H9 (cell line): ENCODE results near the gene GANAB. TPM values are rescaled to one million over a fixed set of nuclear protein-coding genes. Genes with fewer than 3 reads are reported as not detected.
A peak's percentile ranks its signal among the peaks of the same experiment; 100 is the strongest.

Experiments
- DNase-seq: peaks from one replicate; pipeline ENCODE4 v3.0.0-alpha.2; 2017
- H2AFZ ChIP-seq: one replicate; pipeline ENCODE4 v1.6.1; 2013; ENCODE audit warnings: mild to moderate bottlenecking, low read length, control low read depth, moderate library complexity
- H2AK5ac ChIP-seq: 2 replicates; pipeline ENCODE4 v1.6.1; 2013; ENCODE audit warnings: low read length, control low read depth, mixed read lengths; ENCODE audit not compliant: insufficient read length
- H2BK120ac ChIP-seq: one replicate; pipeline ENCODE4 v1.6.1; 2013; ENCODE audit warnings: low read depth, mild to moderate bottlenecking, low read length, control low read depth, inconsistent platforms; ENCODE audit not compliant: poor library complexity, severe bottlenecking
- H2BK12ac ChIP-seq: 2 replicates; pipeline ENCODE4 v1.6.1; 2013; ENCODE audit warnings: low read length, control low read depth, mixed read lengths, low read depth; ENCODE audit not compliant: insufficient read length
- H2BK15ac ChIP-seq: 2 replicates; pipeline ENCODE4 v1.6.1; 2013; ENCODE audit warnings: low read depth, low read length, control low read depth
- H2BK20ac ChIP-seq: one replicate; pipeline ENCODE4 v1.6.1; 2013; ENCODE audit warnings: low read depth, mild to moderate bottlenecking, low read length, control low read depth, inconsistent platforms; ENCODE audit not compliant: poor library complexity, severe bottlenecking
- H2BK5ac ChIP-seq: 2 replicates; pipeline ENCODE4 v1.6.1; 2013; ENCODE audit warnings: low read length, control low read depth, mixed read lengths; ENCODE audit not compliant: insufficient read length
- H3K14ac ChIP-seq: 2 replicates; pipeline ENCODE4 v1.6.1; 2013; ENCODE audit warnings: low read length, control low read depth; ENCODE audit not compliant: insufficient read depth
- H3K18ac ChIP-seq: 2 replicates; pipeline ENCODE4 v1.6.1; 2013; ENCODE audit warnings: low read depth, mild to moderate bottlenecking, mixed read lengths, low read length, control low read depth; ENCODE audit not compliant: insufficient read length
- H3K23ac ChIP-seq: 2 replicates; pipeline ENCODE4 v1.6.1; 2013; ENCODE audit warnings: low read length, control low read depth, mixed read lengths, low read depth; ENCODE audit not compliant: insufficient read length
- H3K23me2 ChIP-seq: 2 replicates; pipeline ENCODE4 v1.6.1; 2013; ENCODE audit warnings: low read depth, mild to moderate bottlenecking, mixed read lengths, low read length, control low read depth; ENCODE audit not compliant: insufficient read length, poor library complexity, severe bottlenecking
- H3K27ac ChIP-seq: 2 replicates; pipeline ENCODE4 v1.5.1; 2013; ENCODE audit warnings: low read length, control low read depth, mixed read lengths, low read depth; ENCODE audit not compliant: insufficient read length
- H3K27me3 ChIP-seq: 2 replicates; pipeline ENCODE4 v1.6.1; 2013; ENCODE audit warnings: low read length, control low read depth, inconsistent platforms; ENCODE audit not compliant: insufficient read depth
- H3K4ac ChIP-seq: 2 replicates; pipeline ENCODE4 v1.6.1; 2013; ENCODE audit warnings: low read depth, mild to moderate bottlenecking, control low read depth, inconsistent platforms, low read length, moderate library complexity
- H3K4me1 ChIP-seq: 2 replicates; pipeline ENCODE4 v1.6.1; 2013; ENCODE audit warnings: low read length, control low read depth, inconsistent platforms; ENCODE audit not compliant: insufficient read depth
- H3K4me2 ChIP-seq: 2 replicates; pipeline ENCODE4 v1.6.1; 2013; ENCODE audit warnings: low read length, control low read depth, mixed read lengths; ENCODE audit not compliant: insufficient read length, insufficient read depth
- H3K56ac ChIP-seq: 2 replicates; pipeline ENCODE4 v1.6.1; 2013; ENCODE audit warnings: low read depth, mild to moderate bottlenecking, mixed read lengths, low read length, control low read depth; ENCODE audit not compliant: insufficient read length
- H3K79me1 ChIP-seq: 2 replicates; pipeline ENCODE4 v1.6.1; 2013; ENCODE audit warnings: low read depth, mild to moderate bottlenecking, moderate library complexity, low read length, control low read depth, inconsistent platforms; ENCODE audit not compliant: insufficient read depth, poor library complexity, severe bottlenecking
- H3K79me2 ChIP-seq: 2 replicates; pipeline ENCODE4 v1.6.1; 2013; ENCODE audit warnings: low read length, control low read depth, inconsistent platforms; ENCODE audit not compliant: insufficient read depth
- H3K9ac ChIP-seq: 2 replicates; pipeline ENCODE4 v1.6.1; 2013; ENCODE audit warnings: low read length, control low read depth, mixed read lengths; ENCODE audit not compliant: insufficient read length; ENCODE audit errors: extremely low read depth
- H3K9me3 ChIP-seq: one replicate; pipeline ENCODE4 v1.6.1; 2013; ENCODE audit warnings: low read depth, low read length, inconsistent platforms; ENCODE audit not compliant: control insufficient read depth
- H3T11ph ChIP-seq: one replicate; pipeline ENCODE4 v1.6.1; 2013; ENCODE audit warnings: mild to moderate bottlenecking, low read length, control low read depth, inconsistent platforms
- H4K20me1 ChIP-seq: one replicate; pipeline ENCODE4 v1.6.1; 2013; ENCODE audit not compliant: control insufficient read depth, insufficient read length, insufficient read depth
- H4K5ac ChIP-seq: 2 replicates; pipeline ENCODE4 v1.6.1; 2013; ENCODE audit warnings: low read depth, mild to moderate bottlenecking, mixed read lengths, low read length, control low read depth; ENCODE audit not compliant: insufficient read length
- H4K8ac ChIP-seq: replicated peaks from 2 replicates; pipeline ENCODE4 v1.6.1; 2013; ENCODE audit warnings: low read length, control low read depth, mixed read lengths, low read depth; ENCODE audit not compliant: insufficient read length
- H4K91ac ChIP-seq: 2 replicates; pipeline ENCODE4 v1.6.1; 2013; ENCODE audit warnings: low read depth, mild to moderate bottlenecking, moderate library complexity, mixed read lengths, low read length, control low read depth; ENCODE audit not compliant: insufficient read length
- H3K27ac Mint-ChIP-seq, 3 experiments: 2 replicates in 2 of 3; 3 replicates in 1 of 3; pipeline ENCODE4 v1.8.0; 2020 to 2021; ENCODE audit warnings: mixed read lengths in 3 of 3, mild to moderate bottlenecking in 1 of 3, moderate library complexity in 1 of 3
- H3K27me3 Mint-ChIP-seq: 2 replicates; pipeline ENCODE4 v1.8.0; 2021; ENCODE audit warnings: low read depth, mild to moderate bottlenecking, moderate library complexity, mixed read lengths
- H3K36me3 Mint-ChIP-seq, 3 experiments: 2 replicates in 2 of 3; 3 replicates in 1 of 3; pipeline ENCODE4 v1.8.0; 2020 to 2021; ENCODE audit warnings: low read depth in 3 of 3, mixed read lengths in 3 of 3; ENCODE audit not compliant: insufficient read depth in 1 of 3
- H3K4me1 Mint-ChIP-seq, 2 experiments: 2 replicates each; pipeline ENCODE4 v1.8.0; 2020; ENCODE audit warnings: mixed read lengths in 2 of 2
- H3K4me3 Mint-ChIP-seq, 2 experiments: 2 replicates in 1 of 2; 3 replicates in 1 of 2; pipeline ENCODE4 v1.8.0; 2020 to 2021; ENCODE audit warnings: mild to moderate bottlenecking in 2 of 2, mixed read lengths in 2 of 2, moderate library complexity in 1 of 2
- H3K9me3 Mint-ChIP-seq, 2 experiments: 2 replicates in 1 of 2; 3 replicates in 1 of 2; pipeline ENCODE4 v1.8.0; 2020; ENCODE audit warnings: mild to moderate bottlenecking in 2 of 2, mixed read lengths in 2 of 2, moderate library complexity in 1 of 2
- WGBS: extraction: QIAGEN DNeasy Blood & Tissue Kit; methylation state at CpG from one replicate; pipeline ENCODE4 v1.1.7; 2013; ENCODE audit warnings: missing lambda C conversion rate, low lambda C conversion rate, mixed read lengths; ENCODE audit not compliant: insufficient read length; ENCODE audit errors: extremely low coverage; 5-methylcytosine and 5-hydroxymethylcytosine counted together
- total RNA-seq: library from RNA; stranded (reverse); gene quantifications from 2 replicates; pipeline ENCODE4 v1.2.1, GENCODE V29; 2021
- TF ChIP-seq, protein P1 (sequence below): fragments of 200-600 bp; sonication (generic); conservative IDR thresholded peaks from 3 replicates; pipeline ENCODE4 v1.8.0; 2021; ENCODE audit warnings: antibody characterized with exemption, mild to moderate bottlenecking

Gene GANAB
- total RNA-seq, 1 experiment from 2014 or later, result 387 TPM

DNA sequence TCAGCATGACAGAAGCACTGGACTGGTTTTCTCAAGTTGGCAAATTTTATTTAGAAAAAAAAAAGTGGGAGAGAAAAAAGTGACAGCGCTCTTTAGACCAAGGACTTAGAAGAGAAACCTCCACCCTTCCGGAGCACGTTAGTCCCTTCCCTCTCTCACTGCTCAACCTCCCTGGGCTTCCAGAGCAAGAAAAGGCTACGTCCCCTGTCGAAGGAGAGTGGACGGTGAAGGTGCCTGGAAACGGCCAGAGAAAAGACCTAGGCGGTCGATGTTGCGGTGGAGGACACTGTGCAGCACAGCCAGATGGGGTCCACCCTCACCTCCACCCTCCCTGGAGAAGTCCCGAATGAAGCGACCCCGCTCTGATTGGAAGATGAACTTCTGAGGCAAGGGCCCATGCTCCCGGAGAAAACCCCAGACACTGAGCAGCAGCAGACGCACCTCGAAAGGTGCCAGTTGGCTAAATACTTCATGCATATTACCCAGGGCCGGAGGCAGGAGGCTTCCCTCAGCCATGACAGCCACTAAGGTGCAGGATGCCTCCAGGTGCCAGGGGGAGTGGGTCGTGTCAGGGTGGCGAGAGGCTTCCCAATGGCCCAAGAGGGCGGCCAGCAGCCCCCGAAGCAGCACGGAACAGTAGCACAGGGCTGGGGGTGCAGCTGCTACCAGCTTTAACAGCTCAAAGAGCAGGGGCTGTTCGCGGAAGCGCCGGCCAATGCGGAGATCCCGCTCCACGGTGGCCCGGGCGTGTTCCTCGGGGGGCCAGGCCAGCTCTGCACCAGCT lies 604 bp upstream of the GANAB start:
- Histone ChIP-seq H2AFZ (no peak overlapping the region), H3K56ac (no peak overlapping the region), H3K79me2 (peaks cover 12% of the 10 kb centered on the region; the same call in 1 of the 2 replicates), H3K9ac (no peak overlapping the region), H3K27ac (no peak overlapping the region), H3K18ac (no peak overlapping the region), H4K8ac (no peak overlapping the region), H3K9me3 (no peaks in the 10 kb centered on the region), H4K91ac (no peak overlapping the region), H3K27me3 (no peaks in the 10 kb centered on the region), H2BK5ac (no peak overlapping the region), H2BK15ac (no peak overlapping the region), H3K4me1 (peaks cover 3% of the 10 kb centered on the region; the same call in 1 of the 2 replicates), H3K23me2 (peaks cover 5% of the 10 kb centered on the region), H4K20me1 (no peaks in the 10 kb centered on the region), H3T11ph (no peak overlapping the region), H3K4ac (no peak overlapping the region), H3K23ac (no peak overlapping the region), H3K4me2 (peak overlapping the region; percentile 39), H2AK5ac (no peak overlapping the region), H2BK120ac (no peak overlapping the region), H3K14ac (no peak overlapping the region), H2BK12ac (no peak overlapping the region), H3K79me1 (no peaks in the 10 kb centered on the region), H4K5ac (no peak overlapping the region), H2BK20ac (no peak overlapping the region)
- Mint-ChIP-seq H3K36me3 (peaks cover 14 to 46% (median 29%) of the 10 kb centered on the region in 3 experiments), H3K4me3 (peak overlapping the region; percentile 98 to 100), H3K4me1 (peaks cover 7 to 9% of the 10 kb centered on the region in 2 experiments), H3K27ac (peak overlapping the region in 1 of 3 experiments; percentile 59; a peak in 1 of 7 replicates), H3K9me3 (no peaks in the 10 kb centered on the region), H3K27me3 (no peaks in the 10 kb centered on the region)
- TF ChIP-seq, protein P1, sequence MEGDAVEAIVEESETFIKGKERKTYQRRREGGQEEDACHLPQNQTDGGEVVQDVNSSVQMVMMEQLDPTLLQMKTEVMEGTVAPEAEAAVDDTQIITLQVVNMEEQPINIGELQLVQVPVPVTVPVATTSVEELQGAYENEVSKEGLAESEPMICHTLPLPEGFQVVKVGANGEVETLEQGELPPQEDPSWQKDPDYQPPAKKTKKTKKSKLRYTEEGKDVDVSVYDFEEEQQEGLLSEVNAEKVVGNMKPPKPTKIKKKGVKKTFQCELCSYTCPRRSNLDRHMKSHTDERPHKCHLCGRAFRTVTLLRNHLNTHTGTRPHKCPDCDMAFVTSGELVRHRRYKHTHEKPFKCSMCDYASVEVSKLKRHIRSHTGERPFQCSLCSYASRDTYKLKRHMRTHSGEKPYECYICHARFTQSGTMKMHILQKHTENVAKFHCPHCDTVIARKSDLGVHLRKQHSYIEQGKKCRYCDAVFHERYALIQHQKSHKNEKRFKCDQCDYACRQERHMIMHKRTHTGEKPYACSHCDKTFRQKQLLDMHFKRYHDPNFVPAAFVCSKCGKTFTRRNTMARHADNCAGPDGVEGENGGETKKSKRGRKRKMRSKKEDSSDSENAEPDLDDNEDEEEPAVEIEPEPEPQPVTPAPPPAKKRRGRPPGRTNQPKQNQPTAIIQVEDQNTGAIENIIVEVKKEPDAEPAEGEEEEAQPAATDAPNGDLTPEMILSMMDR, result no peak
- DNase-seq, result peak; percentile 40
- no CpG with 5 or more reads among the region's 32 CpGs for WGBS
